Measurements from ENCODE around the gene TRIM50.

The TRIM50 gene

DNA sequence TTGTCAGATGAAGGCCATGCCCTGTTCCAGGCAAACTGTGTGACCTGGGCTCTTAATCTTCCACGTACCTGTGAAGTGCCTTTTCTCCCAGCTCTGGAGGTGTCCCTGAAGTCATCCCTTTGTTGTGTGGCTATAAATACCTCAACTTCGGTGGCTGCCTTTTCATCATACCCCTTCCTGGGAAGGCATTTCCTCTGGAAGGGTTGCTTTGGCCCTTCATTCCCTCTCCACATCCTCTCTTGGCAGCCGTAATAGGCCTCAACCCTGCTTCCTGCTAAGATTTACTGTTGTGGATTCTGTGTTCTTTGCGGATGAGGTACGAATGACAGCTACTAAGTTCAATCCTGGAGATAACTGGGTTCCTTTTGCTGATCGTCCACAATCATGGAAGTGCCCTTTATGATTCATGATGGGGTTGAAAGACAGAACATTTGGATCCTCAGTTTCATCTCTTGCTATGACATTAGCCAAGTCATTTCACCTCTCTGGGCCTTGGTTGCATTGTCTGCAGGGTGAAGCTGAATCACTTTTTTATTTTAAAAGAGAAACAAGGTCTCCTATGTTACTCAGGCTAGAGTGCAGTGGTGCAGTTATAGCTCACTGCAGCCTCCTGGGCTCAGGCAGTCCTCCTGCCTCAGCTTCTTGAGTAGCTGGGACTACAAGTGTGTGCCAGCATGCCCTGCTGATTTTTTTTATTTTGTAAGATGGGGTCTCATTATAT is 23.7 kb upstream of the TRIM50 start:
- no peak overlapping the region for H3K4me3 ChIP-seq (ENCODE audit: low read depth, low read length)
- no peak for DNase-seq (ENCODE audit: low read depth)
- TF ChIP-seq, protein P1, sequence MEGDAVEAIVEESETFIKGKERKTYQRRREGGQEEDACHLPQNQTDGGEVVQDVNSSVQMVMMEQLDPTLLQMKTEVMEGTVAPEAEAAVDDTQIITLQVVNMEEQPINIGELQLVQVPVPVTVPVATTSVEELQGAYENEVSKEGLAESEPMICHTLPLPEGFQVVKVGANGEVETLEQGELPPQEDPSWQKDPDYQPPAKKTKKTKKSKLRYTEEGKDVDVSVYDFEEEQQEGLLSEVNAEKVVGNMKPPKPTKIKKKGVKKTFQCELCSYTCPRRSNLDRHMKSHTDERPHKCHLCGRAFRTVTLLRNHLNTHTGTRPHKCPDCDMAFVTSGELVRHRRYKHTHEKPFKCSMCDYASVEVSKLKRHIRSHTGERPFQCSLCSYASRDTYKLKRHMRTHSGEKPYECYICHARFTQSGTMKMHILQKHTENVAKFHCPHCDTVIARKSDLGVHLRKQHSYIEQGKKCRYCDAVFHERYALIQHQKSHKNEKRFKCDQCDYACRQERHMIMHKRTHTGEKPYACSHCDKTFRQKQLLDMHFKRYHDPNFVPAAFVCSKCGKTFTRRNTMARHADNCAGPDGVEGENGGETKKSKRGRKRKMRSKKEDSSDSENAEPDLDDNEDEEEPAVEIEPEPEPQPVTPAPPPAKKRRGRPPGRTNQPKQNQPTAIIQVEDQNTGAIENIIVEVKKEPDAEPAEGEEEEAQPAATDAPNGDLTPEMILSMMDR (IDR thresholded peaks at IDR 0.05; ENCODE audit: low read depth, low read length), result no peak

DNA sequence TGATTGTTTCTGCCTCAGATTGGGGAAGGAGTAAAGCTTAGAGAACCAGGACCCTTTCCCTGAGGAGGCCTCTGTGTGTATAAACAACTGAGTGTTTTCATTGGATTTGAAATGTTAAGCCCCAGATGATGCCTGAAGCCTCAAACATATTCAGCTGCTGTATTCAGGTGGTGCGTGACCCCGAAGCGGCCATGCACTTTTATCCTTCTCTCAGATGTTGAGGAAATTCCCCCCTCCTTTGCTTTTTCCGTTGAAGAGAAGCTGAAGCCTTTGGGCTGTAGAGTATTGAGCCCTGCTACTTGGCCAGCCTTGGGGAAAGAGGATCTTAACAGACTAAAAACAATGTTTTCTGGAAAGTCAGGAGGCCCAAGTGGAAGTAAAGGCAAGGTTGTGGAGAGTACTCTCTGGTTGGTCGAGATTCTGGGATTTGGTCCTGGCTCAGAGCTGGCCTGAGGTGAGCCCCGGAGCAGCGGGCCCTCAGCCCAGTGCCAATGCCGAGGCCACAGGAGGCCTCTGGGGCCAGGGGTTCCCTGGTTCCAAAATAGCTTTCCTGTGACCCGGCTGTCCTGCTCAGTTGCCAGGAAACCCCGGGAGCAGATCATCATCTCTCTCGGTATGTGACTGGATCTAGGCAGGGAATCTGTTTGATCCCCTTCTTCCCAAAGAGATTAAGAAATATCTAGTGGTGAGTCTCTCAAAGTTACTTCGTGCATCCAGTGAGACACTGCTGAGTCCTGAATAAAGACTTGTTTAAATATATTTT is 22.6 kb upstream of the TRIM50 start:
- no peak for DNase-seq (ENCODE audit: low read depth)
- H3K4me3 ChIP-seq (ENCODE audit: low read depth, low read length), result no peak overlapping the region
- TF ChIP-seq, protein P2, sequence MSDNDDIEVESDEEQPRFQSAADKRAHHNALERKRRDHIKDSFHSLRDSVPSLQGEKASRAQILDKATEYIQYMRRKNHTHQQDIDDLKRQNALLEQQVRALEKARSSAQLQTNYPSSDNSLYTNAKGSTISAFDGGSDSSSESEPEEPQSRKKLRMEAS (IDR thresholded peaks at IDR 0.05; ENCODE audit: low read depth, low read length), result no peak
- TF ChIP-seq POLR2A (IDR thresholded peaks at IDR 0.05; ENCODE audit: extremely low read depth, insufficient read length), result no peak
- no peak for TF ChIP-seq MYC (IDR thresholded peaks at IDR 0.05; ENCODE audit: low read depth, low read length)
- TF ChIP-seq, protein P1 (IDR thresholded peaks at IDR 0.05; ENCODE audit: low read depth, low read length), result no peak

DNA sequence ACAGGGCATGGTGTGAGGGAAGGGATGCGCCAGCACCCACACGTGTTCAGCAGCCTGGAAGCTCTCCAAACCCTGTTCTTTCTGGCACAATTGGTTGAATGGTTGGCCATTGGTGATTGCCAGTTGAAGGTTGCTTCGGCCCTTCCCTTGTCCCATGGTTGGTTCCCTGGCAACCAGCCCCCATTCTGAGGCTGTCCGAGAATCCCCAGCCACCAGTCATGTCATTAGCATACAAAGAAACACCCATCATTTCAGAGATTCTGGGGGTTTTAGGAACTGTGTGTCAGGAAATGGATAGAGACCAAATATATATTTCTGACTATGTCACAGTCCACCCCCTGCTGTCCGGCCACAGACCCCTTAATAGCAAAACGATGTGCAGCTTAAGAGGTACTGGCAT is 21.9 kb upstream of the TRIM50 start:
- TF ChIP-seq, protein P1 (IDR thresholded peaks at IDR 0.05; ENCODE audit: low read depth, low read length), result no peak
- no peak overlapping the region for H3K4me3 ChIP-seq (ENCODE audit: low read depth, low read length)
- no peak for DNase-seq (ENCODE audit: low read depth)

DNA sequence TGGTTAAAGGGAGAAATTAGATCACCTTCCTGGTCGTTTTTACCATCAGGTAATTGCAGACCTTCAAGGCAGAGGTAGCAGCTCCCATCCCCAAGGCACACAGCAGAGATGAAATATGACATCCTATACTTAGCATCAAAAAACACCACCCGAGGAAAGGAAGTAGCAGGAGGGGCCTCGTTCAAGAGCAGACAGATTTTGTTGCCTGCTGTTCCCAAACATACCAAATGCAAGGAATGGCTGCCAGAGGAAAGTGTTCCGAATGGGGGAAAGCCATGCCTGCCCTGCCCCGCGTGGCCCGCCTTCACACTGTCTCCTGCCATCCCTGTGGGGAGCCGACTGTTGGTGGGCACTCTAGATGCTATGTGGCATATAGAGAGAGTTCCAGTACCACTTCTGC is 18.1 kb upstream of the TRIM50 start:
- H3K4me3 ChIP-seq (ENCODE audit: low read depth, low read length), result no peak overlapping the region

DNA sequence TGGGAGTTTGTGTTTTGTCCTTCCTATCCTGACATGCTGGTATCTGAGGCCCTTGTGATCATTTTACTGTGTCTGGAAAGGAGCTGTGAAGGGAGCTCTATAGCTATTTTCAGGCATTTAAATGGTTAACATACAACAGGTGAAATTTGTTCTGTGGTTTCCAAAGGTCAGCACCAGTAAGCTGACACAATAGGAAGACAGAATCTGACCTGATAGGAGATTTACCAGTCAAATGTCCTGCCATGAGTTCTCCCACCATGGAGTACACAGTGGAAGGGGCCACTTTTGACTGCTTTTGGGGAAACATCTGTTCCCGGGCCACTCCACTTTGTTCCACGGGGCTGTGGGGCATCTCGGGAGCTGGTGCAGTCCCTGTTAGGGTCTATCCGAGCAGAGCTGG is 17.7 kb upstream of the TRIM50 start:
- no peak for DNase-seq (ENCODE audit: low read depth)
- TF ChIP-seq, protein P2 (IDR thresholded peaks at IDR 0.05; ENCODE audit: low read depth, low read length), result no peak
- TF ChIP-seq POLR2A (IDR thresholded peaks at IDR 0.05; ENCODE audit: extremely low read depth, insufficient read length), result no peak
- TF ChIP-seq MYC (IDR thresholded peaks at IDR 0.05; ENCODE audit: low read depth, low read length), result no peak
- TF ChIP-seq, protein P1 (IDR thresholded peaks at IDR 0.05; ENCODE audit: low read depth, low read length), result no peak
- H3K4me3 ChIP-seq (ENCODE audit: low read depth, low read length), result no peak overlapping the region

More for the DNA sequence above, 18.1 kb upstream of the TRIM50 start:
- TF ChIP-seq, protein P1 (IDR thresholded peaks at IDR 0.05; ENCODE audit: low read depth, low read length), result no peak
- TF ChIP-seq, protein P2 (IDR thresholded peaks at IDR 0.05; ENCODE audit: low read depth, low read length), result no peak
- TF ChIP-seq MYC (IDR thresholded peaks at IDR 0.05; ENCODE audit: low read depth, low read length) (no peak), POLR2A (IDR thresholded peaks at IDR 0.05; ENCODE audit: extremely low read depth, insufficient read length) (no peak)
- DNase-seq (ENCODE audit: low read depth), result no peak

All from NB4 (cell line).